Measurements from ENCODE around the gene RBM47.

- TF ChIP-seq POLR2A (IDR thresholded peaks at IDR 0.05; ENCODE audit: low read length) (no peak), GATA1 (IDR thresholded peaks at IDR 0.05; ENCODE audit: low read depth, low read length) (no peak)
Observed at GRCh38 chr4:40461062-40461461, 168.6 kb downstream of the RBM47 start.
